Measurements from ENCODE around the gene ABHD10.
A peak's percentile ranks its signal among the peaks of the same experiment; 100 is the strongest.
"Not testable (repeated sequence)": the region's sequence is repeated elsewhere in the genome, so short reads cannot be mapped to it uniquely, and the experiment has no call there.

ABHD10 gene

GRCh38 chr3:112035241-112035640 lies 56.4 kb downstream of the ABHD10 start:
- no peak for DNase-seq

GRCh38 chr3:112037194-112037593 lies 58.4 kb downstream of the ABHD10 start:
- DNase-seq = not testable (repeated sequence)

- DNase-seq = peak; percentile 7
Observed at GRCh38 chr3:112038863-112039262, 60.0 kb downstream of the ABHD10 start.

GRCh38 chr3:112041321-112041720 lies 62.5 kb downstream of the ABHD10 start:
- DNase-seq = no peak

- DNase-seq = peak; percentile 59
Observed at GRCh38 chr3:112042842-112043280, 64.0 kb downstream of the ABHD10 start.

Measured in NCI-H1048 (cell line).